ENCODE measurements around the gene XKR8.
"Not testable (repeated sequence)": the region's sequence is repeated elsewhere in the genome, so short reads cannot be mapped to it uniquely, and the experiment has no call there.

The XKR8 gene

DNA sequence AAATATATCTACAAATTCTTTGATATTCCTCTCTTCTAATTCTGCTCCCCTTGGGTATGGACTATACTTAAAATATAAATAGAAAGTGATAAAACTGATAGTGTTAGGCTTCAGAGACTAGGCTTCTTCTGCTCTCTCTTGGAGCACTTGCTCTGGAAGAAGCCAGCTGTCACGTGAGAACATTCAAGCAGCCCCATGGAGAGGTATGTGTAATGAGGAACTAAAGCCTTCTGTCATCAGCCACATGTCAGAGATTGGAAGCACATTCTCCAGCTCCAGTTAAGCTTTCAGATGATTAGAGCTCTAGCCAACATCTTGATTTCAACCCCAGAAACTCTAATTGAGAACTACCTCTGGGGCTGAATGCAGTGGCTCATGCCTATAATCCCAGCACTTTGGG is 34.3 kb downstream of the XKR8 start:
- no peak for DNase-seq

DNA sequence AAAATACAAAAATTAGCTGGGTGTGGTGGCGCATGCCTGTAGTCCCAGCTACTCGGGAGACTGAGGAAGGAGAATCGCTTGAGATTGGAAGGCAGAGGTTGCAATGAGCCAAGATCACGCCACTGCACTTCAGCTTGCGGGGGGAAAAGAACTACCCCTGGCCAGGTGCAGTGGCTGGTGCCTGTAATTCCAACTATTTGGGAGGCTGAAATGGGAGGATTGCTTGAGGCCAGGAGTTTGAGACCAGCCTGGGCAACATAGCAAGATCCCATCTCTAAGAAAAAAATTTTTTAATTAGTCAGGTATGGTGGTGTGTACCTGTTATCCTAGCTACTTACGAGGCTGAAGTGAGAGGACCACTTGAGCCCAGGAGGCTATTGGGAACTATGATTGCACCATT is 34.8 kb downstream of the XKR8 start:
- not testable (repeated sequence) for DNase-seq

DNA sequence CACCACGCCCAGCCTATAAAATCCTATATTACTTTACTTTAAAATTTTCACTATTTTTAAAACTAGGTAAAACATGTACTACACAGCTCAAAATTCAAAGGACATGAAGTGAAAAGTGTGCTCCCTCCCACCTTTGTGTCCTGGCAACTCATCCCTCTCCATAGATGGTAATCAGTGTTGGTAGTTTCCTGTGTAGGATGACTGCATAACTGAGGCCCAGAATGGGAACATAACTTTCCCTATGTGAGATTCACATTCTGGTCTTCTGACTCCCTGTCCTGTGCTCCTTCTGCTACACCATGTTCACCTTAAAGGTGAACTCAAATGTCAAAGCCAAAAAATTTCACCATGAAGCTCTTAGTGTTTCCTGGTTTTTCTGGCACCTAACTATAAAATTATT is 39.3 kb downstream of the XKR8 start:
- DNase-seq = no peak

DNA sequence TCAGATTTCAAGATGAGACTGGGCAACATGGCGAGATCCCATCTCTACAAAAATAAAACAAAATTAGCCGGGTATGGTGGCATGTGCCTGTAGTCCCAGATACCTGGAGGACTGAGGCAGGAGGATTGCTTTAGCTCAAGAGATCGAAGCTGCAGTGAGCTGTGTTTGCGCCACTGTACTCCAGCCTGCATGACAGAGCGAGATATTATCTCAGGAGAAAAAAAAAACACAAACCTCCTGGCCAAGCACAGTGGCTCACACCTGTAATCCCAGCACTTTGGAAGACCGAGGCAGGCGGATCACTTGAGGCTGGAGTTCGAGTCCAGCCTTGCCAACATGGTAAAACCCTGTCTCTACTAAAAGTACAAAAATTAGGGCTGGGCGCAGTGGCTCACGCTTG is 42.8 kb downstream of the XKR8 start:
- no peak for DNase-seq

DNA sequence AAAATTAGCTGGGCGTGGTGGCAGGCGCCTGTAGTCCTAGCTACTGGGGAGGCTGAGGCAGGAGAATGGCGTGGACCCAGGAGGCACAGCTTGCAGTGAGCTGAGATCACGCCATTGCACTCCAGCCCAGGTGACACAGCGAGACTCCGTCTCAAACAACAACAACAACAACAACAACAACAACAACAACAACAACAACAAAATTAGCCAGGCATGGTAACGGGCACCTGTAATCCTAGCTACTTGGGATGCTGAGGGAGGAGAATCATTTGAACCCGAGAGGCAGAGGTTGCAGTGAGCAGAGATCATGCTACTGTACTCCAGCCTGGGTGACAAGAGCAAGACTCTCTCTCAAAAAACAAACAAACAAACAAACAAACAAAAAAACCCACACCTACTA is 43.3 kb downstream of the XKR8 start:
- DNase-seq = not testable (repeated sequence)

DNA sequence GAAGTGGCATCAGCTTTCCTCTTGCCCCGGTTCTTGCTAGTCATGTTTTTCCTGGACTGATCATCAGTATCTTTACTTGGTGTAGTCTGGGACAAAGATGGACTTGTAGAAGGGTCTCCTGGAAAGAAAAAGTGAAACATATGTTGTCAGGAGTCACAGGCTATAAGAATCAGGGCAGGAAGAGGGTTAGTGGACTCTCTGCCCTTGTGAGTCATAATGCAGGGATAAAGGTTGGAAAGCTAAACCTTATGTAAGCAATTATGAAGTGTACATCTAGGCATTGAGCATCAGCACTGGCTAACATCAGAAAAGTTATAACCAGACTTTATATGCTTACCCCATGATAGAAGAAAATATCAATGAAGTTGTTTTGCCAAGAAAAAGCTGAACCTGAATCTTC is 51.2 kb downstream of the XKR8 start:
- DNase-seq = no peak
